Stimulated activated CD8-positive, alpha-beta memory T cell treated with anti-CD3 and anti-CD28 coated beads, Interleukin-4, amount 100 ng/mL, for 1 hour (primary cell): ENCODE results near the gene ADAMTS7.
"Not testable (repeated sequence)": the region's sequence is repeated elsewhere in the genome, so short reads cannot be mapped to it uniquely, and the experiment has no call there.

ENCODE experiments used
- DNase-seq, 2 donors: peaks; one replicate each; pipeline ENCODE4 v3.0.0-alpha.2; 2020; ENCODE audit warnings: low read depth in 2 of 2, low spot score in 1 of 2

The ADAMTS7 gene

DNA sequence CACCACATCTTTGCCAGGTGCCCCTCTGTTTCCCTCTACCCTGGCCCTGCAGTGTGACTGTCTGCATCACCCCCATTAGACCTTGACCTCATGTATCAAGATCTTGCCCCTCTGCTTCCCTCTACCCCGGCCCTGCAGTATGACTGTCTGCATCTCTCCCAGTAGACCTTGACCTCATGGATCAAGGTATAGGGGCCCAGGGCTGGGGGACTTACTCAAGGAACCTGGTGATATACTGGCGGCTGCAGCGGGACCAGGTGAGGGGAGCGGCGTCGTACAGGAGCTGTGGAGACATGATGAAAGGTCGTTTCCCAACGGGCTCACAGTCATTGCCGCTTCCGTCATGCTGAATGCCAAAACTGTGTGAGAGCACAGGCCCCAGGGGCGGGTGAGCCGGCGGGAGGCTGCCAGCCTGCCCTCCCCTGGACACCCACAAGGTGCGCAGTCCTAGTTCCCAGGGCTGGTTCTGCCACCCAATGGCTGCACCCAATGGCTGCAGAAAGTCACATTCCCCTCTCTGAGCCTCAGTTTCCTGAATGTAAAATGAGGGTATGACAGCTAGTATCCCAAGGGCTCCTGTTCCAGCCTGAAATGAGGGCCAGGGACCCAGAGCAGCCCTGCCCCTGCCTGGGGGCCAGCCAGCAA, 23.1 kb downstream of the ADAMTS7 start:
- DNase-seq: no peak

DNA sequence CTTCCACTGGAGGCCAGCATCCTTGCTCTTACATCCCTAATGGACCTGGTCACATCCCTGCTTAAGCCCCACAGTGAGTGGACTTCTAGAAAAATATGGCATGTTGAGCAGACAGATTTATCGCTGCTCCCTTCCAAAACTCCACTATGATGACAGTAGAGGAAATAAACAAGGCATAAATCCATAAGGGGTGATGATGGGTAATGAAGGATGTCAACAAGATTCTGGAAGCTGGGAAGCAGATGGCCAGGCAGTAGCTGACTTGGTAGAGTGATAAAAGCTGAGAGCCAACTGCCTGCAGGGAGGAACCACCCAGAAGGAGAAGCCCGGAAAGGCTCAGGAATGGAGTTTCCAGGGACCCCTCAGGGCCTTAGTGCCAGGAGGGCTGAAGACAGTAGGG, 28.9 kb downstream of the ADAMTS7 start:
- DNase-seq: not testable (repeated sequence)

DNA sequence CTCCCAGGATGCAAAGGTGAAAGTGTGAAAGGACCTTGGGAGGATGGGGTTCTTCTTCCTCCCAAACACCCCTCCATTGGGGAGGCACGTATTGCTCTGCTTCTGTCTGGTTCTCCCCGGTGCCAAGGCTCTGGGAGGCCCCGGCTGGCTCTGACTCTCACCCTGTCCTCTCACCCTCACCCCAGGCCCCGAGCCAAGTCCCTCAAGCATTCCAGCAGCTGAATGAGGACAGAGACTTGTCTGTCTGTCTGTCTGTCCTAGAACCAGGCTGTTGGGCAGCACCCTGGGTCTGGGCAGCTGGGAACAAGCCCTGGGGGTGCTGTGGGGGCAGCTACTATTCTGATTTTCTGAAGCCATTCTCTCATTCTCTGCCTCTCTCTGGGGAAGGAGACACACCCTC, 29.9 kb downstream of the ADAMTS7 start:
- not testable (repeated sequence) for DNase-seq

DNA sequence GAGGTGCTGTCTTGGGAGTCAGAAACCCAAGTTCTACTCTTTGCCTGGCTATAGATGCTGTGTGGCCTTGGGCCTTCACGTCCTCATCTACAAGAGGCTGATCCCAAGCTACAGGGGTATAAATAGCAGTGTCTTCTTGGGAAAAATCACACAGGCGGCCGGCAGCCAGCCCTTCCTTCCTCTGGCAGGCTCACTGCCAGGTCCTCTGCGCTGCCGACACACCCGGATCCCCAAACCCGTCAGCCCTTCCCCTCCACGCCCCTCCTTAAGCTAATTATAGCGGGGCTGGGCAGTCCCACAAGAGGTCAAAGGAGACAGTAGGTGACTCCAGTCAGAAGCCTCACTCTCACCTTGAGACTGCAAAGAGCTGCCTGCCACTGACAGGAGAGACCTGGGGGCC, 31.3 kb downstream of the ADAMTS7 start:
- DNase-seq: not testable (repeated sequence)

DNA sequence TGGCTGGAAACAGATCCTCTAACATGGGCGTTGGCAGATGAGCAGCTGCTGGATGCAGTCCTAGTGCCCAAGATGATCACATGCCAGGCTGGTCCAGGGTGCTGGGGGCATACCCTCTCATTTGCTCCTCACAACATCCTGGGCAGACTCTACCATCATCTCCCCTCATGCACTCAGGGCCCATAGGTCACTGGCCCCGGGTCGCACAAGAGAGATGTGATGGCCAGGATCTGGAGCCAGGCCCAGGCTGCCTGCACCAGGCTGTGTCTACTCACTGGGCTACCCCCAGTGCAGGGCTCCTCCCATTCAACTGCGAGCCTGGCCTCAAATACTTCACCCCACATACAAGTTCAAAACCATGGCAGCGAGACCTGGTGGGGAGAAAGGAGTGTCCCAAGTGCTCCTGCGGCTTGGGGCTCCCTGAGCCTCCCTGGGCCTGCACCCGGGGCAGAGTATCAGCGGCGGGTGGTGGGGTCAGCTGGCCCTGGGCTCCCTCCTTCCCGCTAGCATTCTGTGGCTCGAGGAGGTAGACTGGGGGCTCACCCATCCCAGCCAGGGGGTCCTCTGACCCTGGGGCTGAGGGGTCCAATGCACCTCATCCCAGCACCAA, 32.0 kb downstream of the ADAMTS7 start:
- not testable (repeated sequence) for DNase-seq

DNA sequence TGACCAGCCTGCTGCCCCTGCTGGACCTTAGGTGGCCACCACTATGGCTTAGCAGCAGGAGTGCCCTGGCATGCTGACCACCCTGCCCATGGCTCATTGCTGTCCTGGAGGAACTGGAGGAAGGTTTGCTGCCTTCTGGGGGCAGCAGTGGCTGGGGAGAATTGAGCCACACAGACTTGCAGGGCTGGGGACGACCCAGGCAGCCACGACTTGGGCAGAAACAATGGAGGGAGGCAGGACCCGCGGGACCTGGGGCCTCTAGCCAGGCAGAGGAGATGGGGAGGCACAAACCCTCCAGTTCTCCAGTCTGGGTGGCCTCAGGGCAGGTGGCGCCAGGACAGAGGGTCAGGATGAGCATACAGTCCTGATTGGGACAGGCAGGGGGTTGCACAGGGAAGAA, 32.8 kb downstream of the ADAMTS7 start:
- DNase-seq: no peak

DNA sequence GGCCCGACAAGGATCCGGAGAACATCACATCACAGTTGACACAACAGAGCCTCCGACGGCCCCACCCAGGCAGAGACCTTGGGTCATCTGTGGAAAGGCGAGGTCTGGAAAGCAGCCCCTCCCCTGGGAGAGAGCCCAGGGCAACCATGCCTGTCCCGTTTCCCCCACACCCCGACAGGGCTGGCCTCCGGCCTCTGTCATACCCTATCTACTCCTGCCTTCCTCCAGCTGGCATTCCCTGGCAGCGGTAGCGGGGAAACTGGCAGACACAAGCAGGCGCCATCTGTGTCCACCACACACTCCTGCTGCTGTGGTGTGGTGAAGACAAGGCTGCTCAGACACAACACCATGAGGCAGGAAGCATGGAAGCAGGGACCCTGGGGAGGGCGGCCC, 33.3 kb downstream of the ADAMTS7 start:
- DNase-seq: not testable (repeated sequence)

DNA sequence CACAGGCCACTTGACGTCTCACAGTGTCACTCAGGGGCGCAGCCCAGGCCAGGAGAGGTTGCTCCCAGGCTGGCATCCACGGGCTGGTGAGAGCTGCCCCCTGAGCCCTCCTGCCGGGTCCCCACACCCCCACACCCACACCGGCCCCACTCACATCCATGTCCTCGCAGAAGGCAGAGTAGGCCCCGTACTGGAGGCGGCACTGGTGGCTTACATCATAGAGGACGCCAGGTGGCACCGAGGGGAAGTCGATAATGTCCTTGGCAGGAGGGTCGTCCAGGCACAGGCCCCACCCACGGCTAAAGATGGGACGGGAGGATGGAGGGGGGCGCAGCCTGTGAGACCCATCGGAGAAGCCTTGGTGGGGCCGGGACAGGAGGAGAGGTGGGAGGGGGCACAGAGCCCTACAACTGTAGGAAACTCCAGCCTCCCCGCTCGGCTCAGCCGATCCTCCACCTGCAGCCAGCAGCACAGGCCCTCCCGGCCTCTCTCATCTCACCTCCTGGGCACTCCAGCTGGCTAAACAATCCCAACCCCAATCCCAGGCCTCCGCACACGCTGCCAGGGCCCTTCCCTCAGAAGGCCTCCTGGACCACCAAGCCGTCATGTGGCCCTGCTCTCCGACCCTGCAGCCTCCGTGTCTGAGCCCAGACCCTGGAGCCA, 33.8 kb downstream of the ADAMTS7 start:
- DNase-seq: not testable (repeated sequence)

DNA sequence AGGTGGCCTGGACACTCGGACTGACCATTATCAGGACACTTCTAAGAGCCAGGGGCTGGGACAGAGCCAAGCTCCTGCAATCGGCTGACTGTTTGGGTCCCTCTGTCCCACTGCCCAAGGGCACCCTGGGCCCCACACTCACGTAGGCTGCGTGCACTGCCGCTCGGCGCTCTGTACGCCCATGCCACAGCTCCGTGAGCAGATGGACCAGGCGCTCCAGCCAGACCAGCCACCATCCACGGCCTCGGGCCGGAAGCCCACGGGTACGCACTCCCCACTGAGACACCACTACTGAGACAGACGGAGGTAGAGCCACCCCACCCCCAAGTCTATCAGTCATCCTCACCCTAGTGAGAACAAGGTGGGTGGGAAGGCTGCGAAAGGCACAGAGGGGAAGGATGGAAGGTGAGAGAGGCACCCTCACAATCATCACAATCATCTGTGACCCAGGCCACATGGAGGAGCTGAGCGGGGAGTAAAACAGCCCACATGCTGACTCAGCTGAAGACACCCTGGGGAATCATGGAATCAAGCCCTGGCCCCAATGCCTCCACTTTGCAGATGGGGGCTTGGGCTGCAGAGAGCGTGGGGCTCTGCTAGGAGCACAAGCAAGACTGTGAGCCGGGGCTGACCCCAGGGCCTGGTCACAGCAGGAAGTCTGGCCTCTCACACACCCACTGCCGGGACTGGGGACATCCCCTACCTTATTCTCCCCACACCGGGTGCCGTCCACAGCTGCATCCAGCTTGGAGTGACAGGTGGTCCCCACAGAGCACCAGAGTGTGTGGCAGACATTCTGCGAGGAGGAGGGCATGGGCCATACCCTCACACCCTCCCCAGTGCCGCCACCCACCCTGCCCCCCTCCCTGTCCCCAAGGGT, 35.0 kb downstream of the ADAMTS7 start:
- DNase-seq: not testable (repeated sequence)

DNA sequence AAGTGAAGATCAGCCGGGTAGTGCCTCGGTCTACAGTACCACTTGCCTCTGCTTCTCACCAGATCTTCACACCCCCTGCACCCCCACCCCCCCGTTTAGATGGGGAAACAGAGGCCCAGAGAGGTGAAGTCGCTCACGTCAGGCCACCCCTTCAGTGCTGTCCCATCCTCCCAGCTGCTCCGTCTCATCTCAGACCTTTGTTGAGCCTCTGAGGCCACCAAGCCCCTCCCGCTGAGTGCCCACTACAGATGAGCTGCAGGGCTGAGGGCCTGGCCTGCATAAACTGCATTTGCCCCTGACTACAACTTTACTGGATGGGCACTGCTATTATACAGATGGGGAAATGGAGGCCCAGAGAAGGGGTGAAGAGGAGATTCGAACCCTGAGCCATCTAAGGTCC, 35.8 kb downstream of the ADAMTS7 start:
- no peak for DNase-seq

DNA sequence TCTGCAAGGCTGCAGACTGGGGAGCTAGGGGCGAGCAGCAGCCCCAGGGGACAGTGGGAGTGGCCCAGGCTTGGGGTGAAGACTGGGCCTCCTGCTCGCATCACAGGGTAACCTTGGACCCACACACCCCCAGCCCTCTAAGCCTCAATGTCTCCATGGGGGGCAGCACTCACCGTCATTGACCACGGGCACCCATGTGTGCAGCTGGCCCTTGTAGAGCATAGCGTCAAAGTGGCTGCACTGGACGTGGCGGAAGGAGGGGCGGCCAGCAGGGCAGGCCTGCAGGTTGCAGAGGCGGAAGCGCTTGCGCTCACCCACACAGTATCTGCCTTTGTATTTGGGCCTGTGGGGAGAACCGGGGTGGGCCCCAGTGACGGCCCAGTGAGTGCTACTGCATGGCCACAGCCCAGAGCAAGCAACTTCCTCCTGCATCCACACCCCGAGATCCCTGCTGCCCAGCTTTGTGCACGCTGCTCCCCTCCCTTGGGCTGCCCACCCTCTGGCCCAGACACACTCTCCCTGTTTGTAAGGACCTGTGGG, 36.7 kb downstream of the ADAMTS7 start:
- DNase-seq: not testable (repeated sequence)

DNA sequence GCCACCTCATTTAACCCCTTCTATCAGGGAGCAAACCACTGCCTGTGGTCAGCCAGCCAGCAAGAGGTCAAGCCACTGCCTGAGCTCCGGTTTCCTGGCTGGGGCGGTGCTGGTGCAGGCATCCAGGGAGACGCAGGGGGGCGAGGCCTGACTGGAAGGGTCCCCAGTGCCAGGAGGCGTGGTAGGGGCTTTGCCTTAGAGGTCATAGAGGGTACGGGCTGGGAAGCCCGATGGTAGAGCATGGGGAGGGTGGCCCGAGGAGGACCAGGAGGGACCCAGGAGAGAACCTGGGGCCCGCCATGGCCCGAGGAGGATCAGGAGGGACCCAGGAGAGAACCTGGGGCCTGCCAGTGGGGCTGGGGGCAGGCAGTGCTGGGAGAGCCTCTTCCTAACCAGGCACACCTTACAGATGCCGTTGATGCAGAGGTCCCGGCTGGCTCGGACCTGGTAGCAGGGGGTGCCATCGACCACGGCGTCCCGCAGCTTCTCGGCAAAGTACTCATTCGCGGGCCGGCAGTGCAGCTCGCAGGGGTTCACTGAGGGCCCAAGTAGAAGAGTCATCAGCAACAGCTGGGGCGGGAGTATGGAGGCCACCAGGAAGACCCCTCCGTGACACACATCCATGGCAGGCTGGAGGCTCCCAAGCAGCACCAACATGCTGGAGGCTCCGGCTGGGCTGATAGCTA, 37.4 kb downstream of the ADAMTS7 start:
- not testable (repeated sequence) for DNase-seq

DNA sequence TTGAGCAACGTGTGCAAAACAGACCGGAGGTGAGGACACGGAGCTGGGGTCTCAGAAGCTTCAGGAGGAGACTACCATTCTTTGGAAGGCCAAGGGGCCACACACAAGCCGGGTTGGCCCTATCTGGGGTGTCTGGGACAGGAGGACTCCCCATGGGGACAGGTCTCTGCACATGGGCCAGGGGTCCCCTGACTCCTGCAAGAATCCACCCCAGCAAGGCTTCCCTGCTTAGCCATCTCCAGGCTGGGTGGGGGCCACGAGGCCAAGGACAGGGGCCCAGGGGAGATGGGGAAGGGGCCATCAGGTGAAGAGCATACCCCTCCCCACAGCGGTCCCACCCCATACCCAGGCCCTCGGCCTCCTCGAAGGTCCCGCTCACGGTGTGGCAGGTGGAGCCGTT, 38.5 kb downstream of the ADAMTS7 start:
- DNase-seq: no peak

DNA sequence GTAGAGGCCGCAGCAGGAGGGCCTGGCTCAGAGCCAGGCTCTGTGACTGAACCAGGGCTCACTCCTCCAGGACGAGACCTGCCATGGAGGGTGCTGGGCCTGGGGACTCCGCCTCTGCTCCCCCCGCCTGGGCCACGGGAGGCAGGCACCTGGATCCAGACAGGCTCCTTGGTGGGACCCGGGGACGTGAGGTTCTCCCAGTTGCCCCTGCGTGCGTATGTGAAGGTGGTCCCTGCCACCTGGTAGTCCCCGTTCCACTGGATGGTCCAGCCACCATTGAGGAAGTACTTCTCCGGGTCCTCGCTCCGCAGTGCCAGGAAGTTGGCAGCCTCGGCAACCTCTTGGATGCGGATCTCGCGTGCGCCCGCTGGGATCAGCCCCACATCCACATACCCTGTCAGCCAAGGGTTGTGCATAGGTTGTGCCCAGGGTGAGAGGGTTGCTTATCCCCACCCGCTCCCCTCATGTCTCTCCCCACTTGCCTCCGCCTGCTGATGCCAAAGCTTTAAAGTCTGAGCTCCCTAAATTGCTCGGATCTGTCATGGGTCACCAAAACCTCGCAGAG, 39.7 kb downstream of the ADAMTS7 start:
- DNase-seq: not testable (repeated sequence)

DNA sequence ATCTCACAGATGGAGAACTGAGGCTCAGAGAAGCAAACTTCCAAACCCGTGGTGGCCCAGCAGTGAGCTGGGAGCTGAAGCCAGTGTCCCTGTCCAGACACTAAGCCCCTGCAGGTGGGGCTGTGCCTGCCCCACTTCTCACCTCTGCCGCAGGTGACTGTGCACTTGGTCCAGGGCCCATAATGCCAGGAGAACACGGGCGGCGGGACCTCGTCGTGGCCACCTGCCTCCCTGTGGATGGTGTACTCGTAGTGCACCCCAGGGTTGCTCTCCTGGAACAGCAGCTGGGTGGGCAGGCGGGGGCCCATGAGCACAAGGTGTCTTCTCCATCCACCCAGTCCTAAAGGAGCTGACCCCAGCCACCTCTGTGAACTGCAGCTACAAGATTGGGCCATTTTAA, 40.2 kb downstream of the ADAMTS7 start:
- not testable (repeated sequence) for DNase-seq

DNA sequence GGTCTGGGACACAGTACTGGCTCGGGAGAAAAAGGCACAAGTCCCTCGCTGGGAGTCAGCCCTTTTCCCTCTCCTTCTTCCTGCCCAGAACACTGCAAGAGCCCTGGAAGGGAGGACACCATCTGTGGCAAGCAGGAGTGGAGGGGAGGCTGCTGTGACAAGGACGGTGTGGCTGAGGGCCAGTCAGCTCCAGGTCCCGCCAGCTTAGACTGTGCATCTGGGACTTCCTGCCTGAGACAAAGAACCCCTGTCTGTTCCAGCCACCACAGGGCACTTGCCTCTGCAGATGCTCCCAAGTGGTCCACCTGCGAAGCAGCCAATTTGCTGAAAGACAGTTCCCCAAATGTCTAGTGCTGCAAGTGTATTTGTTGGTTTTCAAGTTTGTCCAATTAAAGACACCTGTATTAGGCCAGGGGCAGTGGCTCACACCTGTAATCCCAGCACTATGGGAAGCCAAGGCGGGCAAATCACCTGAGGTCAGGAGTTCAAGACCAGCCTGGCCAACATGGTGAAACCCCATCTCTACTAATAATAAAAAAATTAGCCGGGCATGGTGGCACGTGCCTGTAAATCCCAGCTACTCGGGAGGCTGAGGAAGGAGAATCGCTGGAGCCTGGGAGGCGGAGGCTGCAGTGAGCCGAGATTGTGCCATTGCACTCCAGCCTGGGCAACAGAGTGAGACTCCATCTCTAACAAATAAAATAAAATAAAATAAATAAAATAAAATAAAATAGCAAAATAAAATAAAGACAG, 41.6 kb downstream of the ADAMTS7 start:
- not testable (repeated sequence) for DNase-seq

DNA sequence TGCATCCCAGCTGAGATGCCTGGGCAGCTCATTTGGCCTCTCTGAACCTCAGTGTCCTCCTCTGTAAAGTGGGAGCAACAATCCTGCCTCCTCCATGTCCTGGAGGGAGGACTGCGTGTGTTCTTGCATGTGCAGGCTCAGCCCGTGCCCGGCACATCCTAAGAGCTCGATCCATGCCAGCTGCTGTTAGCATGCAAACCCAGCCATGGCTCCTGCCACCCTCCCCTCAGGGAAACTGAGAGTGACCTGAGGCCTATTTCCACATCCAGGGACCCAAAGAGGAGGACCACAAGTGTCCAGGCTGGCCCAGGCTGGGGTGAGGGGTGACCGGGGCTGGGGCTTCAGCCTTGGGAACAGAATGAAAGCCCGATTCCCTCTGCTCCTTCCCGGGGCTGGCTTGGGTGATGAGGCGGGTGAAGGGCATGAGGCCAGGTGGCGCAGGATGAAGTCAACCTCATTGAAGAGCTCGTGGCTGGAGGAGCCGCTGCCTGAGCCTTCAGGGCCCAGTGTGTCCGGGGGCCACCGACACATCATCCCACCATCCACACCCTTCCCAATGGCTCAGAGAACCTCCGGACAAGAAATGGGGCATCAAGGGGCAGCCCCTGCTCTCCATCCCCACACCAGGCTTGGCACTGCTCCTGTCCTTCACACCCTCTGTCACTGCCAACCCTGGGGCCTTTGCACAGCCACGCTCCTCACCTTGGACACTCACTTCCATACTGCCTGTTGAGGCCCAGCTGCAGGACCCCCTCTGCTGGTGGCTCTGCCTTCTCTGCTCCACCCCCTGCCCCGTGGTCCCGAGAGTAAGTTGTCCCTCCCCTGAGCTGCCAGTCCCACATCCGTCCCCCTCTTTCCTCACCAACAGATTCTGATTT, 42.5 kb downstream of the ADAMTS7 start:
- DNase-seq: no peak

DNA sequence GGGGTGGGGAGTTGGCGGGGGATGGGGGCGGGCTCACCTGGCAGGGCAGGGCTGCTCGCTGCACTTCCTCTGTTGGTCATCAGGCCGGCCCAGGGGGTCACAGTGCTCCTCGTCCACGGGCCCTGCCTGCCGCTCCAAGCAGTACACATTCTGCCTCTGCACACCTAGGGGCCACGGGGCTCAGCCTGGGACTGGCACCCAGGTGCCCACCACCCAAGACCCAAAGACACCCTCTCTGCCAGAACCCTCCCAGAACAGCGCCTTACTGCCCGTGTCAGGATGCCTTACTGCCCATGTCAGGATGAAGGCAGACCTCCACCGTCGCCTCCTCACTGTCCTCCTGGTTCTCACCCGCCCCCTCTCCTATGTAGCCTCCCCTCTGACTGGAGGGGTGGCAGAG, 43.2 kb downstream of the ADAMTS7 start:
- DNase-seq: no peak
